Testis (tissue), 3 donors: ENCODE measurements around the gene POLR1G. TPM values are rescaled to one million over a fixed set of nuclear protein-coding genes. Genes with fewer than 3 reads are reported as not detected.

Source experiments
- DNase-seq: peaks from one replicate; pipeline ENCODE4 v3.0.0-alpha.2; 2019
- H3K27ac ChIP-seq, 2 donors: fragments of 200-600 bp; sonication (generic); one replicate each; pipeline ENCODE4 v1.5.1; 2019
- H3K27me3 ChIP-seq: fragments of 200-600 bp; sonication (generic); one replicate; pipeline ENCODE4 v1.5.1; 2019
- H3K36me3 ChIP-seq: fragments of 200-600 bp; sonication (generic); one replicate; pipeline ENCODE4 v1.5.1; 2017; ENCODE audit warnings: low read depth; ENCODE audit errors: missing control alignments
- H3K4me1 ChIP-seq: fragments of 200-600 bp; sonication (generic); one replicate; pipeline ENCODE4 v1.5.1; 2019
- H3K4me3 ChIP-seq, 2 donors: fragments of 200-600 bp; sonication (generic); one replicate each; pipeline ENCODE4 v1.5.1; 2017 to 2019
- H3K9me3 ChIP-seq: fragments of 200-600 bp; sonication (generic); one replicate; pipeline ENCODE4 v1.5.1; 2017
- CTCF ChIP-seq, 3 experiments: fragments of 450-650 bp in 2 of 3; fragments of 200-600 bp in 1 of 3; sonication (generic) in 1 of 3; IDR thresholded peaks; one replicate each; pipeline ENCODE4 v1.5.1; 2016 to 2019; ENCODE audit warnings: antibody characterized with exemption in 3 of 3, mild to moderate bottlenecking in 2 of 3, moderate library complexity in 1 of 3
- POLR2A ChIP-seq: fragments of 450-650 bp; IDR thresholded peaks from one replicate; pipeline ENCODE4 v1.6.1; 2017; ENCODE audit warnings: antibody characterized with exemption, mild to moderate bottlenecking, moderate library complexity
- WGBS, 2 donors: methylation state at CpG; one replicate each; pipeline ENCODE4 v1.1.5; 2018; 5-methylcytosine and 5-hydroxymethylcytosine counted together
- intact Hi-C: fragments of 100-400 bp; cut with DNase I; formaldehyde crosslinking; loops from one replicate; pipeline ENCODE4 v1.15.1; 2023; ENCODE audit warnings: low total_unique reads
- polyA plus RNA-seq: library from polyadenylated mRNA; stranded (reverse); fragments of 350-450 nt; fragmentation: Illumina TruSeq; extraction: RNeasy Lipid Tissue Mini Kit (QIAGEN cat#74804); gene quantifications from one replicate; pipeline ENCODE4 v1.2.3, GENCODE V29; 2014; ENCODE audit warnings: low read depth, low replicate concordance; ENCODE audit not compliant: insufficient read depth
- total RNA-seq, 2 donors: library from RNA; depleted of rRNA; stranded (reverse); fragments of >200 nt; gene quantifications; one replicate each; pipeline ENCODE4 v1.2.3, GENCODE V29; 2016

The POLR1G gene
- total and polyA plus RNA-seq, 3 donors from 2014 or later = 5.8 to 12.1 (median 10.2) TPM

GRCh38 chr19:45440873-45441654 is 34.6 kb downstream of the POLR1G start:
- H3K36me3 ChIP-seq = no peaks in the 10 kb centered on the region
- DNase-seq = peak; percentile 36
- no peaks in the 10 kb centered on the region for H3K27me3 ChIP-seq
- TF ChIP-seq POLR2A = no peak
- TF ChIP-seq CTCF (IDR thresholded peaks at IDR 0.05) = no peak
- intact Hi-C loops = no loop called here
- H3K27ac ChIP-seq = peak overlapping the region in 1 of 2 donors; percentile 93
- 82 to 86% methylated on average over 9 of the region's 9 CpGs for WGBS, 2 donors
- H3K4me1 ChIP-seq = peaks cover 16% of the 10 kb centered on the region
- no peak overlapping the region for H3K4me3 ChIP-seq
- H3K9me3 ChIP-seq = no peaks in the 10 kb centered on the region

DNA sequence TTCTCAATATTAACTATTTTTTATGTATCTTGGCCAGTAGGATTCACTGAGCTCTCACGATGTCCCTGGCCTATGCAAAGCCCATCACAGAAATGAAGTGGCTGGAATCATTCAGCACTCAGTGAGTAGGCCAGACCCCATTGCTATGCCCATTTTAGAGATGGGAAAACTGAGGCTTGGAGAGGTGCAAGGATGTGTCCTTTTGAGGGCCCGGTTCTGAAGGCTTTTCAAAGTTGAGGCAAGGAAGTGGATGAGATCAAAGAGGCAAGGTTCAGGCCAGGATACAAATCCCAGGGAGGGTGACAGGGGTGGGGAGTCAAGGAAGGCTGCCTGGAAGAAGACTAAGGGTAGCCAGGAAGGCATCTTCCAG is 35.9 kb downstream of the POLR1G start:
- Histone ChIP-seq H3K27ac (peak overlapping the region in 1 of 2 donors; percentile 94), H3K27me3 (no peaks in the 10 kb centered on the region), H3K36me3 (no peaks in the 10 kb centered on the region), H3K4me1 (peaks cover 16% of the 10 kb centered on the region), H3K9me3 (no peaks in the 10 kb centered on the region), H3K4me3 (no peak overlapping the region)
- no peak for DNase-seq
- TF ChIP-seq POLR2A (no peak), CTCF (IDR thresholded peaks at IDR 0.05) (no peak)
- intact Hi-C loops = no loop called here
- WGBS, 2 donors = 84 to 86% methylated on average over 2 of the region's 2 CpGs

- peak; percentile 60 for DNase-seq
- intact Hi-C loops = no loop called here
- H3K27ac ChIP-seq = peak overlapping the region; percentile 79 to 94
- WGBS, 2 donors = 22 to 24% methylated on average over 14 to 15 of the region's 15 CpGs
- peaks cover 16% of the 10 kb centered on the region for H3K4me1 ChIP-seq
- H3K36me3 ChIP-seq = no peaks in the 10 kb centered on the region
- H3K27me3 ChIP-seq = no peaks in the 10 kb centered on the region
- no peaks in the 10 kb centered on the region for H3K9me3 ChIP-seq
- TF ChIP-seq CTCF (IDR thresholded peaks at IDR 0.05) (no peak), POLR2A (no peak)
- H3K4me3 ChIP-seq = peak overlapping the region; percentile 50 to 51
These were observed 36.5 kb downstream of the POLR1G start for GRCh38 chr19:45442778-45443461.

DNA sequence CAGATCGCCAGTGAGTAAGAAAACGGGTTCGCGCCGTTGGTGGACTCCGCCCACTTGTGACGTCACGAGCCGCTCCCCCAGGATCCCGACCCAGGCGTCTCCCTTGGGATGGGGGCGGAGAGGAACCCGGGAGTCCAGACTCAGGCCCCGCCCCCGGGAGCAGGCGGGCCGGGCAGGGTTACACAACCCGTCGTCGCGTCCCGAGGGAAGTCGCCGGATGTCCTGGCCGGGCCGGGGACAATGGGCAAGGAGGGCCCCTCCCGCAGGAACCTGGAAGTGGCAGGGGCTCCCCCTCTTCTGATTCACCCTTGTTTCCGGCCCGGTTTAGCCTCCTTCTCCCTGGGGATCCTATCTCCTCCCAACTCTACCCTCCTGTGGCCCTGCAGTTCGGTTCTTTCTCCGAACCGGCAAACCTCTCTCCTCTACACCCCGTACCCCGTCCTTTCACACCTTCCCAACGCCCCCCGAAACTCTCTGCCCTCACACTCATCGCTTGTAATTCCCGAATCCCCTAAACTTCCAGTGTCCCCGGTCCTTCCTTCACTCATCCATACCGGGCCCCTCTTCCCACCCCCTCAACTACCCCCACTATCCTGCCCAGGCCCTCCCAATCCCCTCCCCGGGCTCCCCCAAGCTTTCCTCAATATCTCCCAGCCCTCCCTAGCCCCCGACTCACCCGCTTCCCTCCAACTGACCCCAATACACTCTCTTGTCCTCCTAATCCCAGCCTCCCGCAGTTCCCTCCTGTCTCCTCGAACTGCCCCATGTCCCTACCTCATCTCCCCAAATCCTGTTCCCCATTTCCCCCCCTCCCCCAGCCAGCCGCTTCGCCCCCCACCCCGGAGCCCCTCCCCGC is 37.2 kb downstream of the POLR1G start:
- Histone ChIP-seq H3K9me3 (no peaks in the 10 kb centered on the region), H3K4me1 (peaks cover 16% of the 10 kb centered on the region), H3K36me3 (no peaks in the 10 kb centered on the region), H3K27ac (peak overlapping the region; percentile 79 to 94), H3K4me3 (peak overlapping the region; percentile 50 to 51), H3K27me3 (no peaks in the 10 kb centered on the region)
- intact Hi-C loops = no loop called here
- no peak for TF ChIP-seq CTCF (IDR thresholded peaks at IDR 0.05)
- peak; percentile 11 for TF ChIP-seq POLR2A
- DNase-seq = peak; percentile 94
- WGBS, 2 donors = 1% methylated on average over 23 to 49 of the region's 49 CpGs
